Testis (tissue), 2 donors: ENCODE data around the gene FIBCD1.

Experiments
- CTCF ChIP-seq, 3 experiments: fragments of 450-650 bp in 2 of 3; fragments of 200-600 bp in 1 of 3; sonication (generic) in 1 of 3; IDR thresholded peaks; one replicate each; pipeline ENCODE4 v1.5.1; 2016 to 2019; ENCODE audit warnings: antibody characterized with exemption in 3 of 3, mild to moderate bottlenecking in 2 of 3, moderate library complexity in 1 of 3
- POLR2A ChIP-seq: fragments of 450-650 bp; IDR thresholded peaks from one replicate; pipeline ENCODE4 v1.6.1; 2017; ENCODE audit warnings: antibody characterized with exemption, mild to moderate bottlenecking, moderate library complexity

- TF ChIP-seq CTCF (IDR thresholded peaks at IDR 0.05) (no peak), POLR2A (no peak)
Measured at GRCh38 chr9:130872508-130872907, 66.5 kb downstream of the FIBCD1 start.
